K562 (cell line): Measurements from ENCODE around the gene KL. TPM values are rescaled to one million over a fixed set of nuclear protein-coding genes. Genes with fewer than 3 reads are reported as not detected.
A peak's percentile ranks its signal among the peaks of the same experiment; 100 is the strongest.

Experiments used
- ATAC-seq: fragments of 200-7000 bp; cut with Tn5 transposase; 3 replicates; pipeline ENCODE4 v1.9.1; 2020; ENCODE audit warnings: moderate library complexity
- BruUV-seq: library from RNA; stranded (reverse); fragments of 400-500 nt; replicated peaks from 2 replicates; lab custom pipeline; 2021; lab: Mats Ljungman, UMichigan
- CTCF ChIA-PET: fragments of 300-600 bp; formaldehyde crosslinking; extraction: SDS; loops from one replicate; lab custom pipeline; 2021; ENCODE audit warnings: low intra/inter-chr PET ratio; lab: Yijun Ruan, JAX
- POLR2A ChIA-PET: fragments of 300-600, 350-650 bp; sonication (Branson Sonifier 250); formaldehyde crosslinking; extraction: SDS; loops from one replicate; lab custom pipeline; 2021; ENCODE audit warnings: antibody characterized with exemption, inconsistent platforms; lab: Yijun Ruan, JAX
- DNase-seq, 4 experiments: peaks; one replicate each; pipeline versions ENCODE4 v3.0.0 to v3.0.0-alpha.2; 2011 to 2018; ENCODE audit warnings: low spot score in 3 of 4, mixed read lengths in 3 of 4; ENCODE audit errors: extremely low read depth in 1 of 4
- FAIRE-seq: peaks from 2 replicates; lab custom pipeline; 2011; peaks lifted over from hg19 to GRCh38; lab: Jason Lieb, UNC
- H2AFZ ChIP-seq: 2 replicates; pipeline ENCODE4 v1.6.0; 2011; ENCODE audit warnings: low read depth, low read length, control low read depth, inconsistent platforms
- H3K27ac ChIP-seq: fragments of 200-600 bp; 3 replicates; pipeline ENCODE4 v1.8.0; 2011; ENCODE audit warnings: low read depth, mild to moderate bottlenecking, control low read depth, inconsistent platforms, low read length, moderate library complexity, mixed read lengths; ENCODE audit errors: extremely low read depth
- H3K27me3 ChIP-seq, 2 experiments: fragments of 300-600 bp in 1 of 2; 2 replicates in 1 of 2; 3 replicates in 1 of 2; pipeline versions ENCODE4 v1.6.0 to v1.8.0; 2011; ENCODE audit warnings: inconsistent platforms in 2 of 2, low read length in 2 of 2, mild to moderate bottlenecking in 1 of 2, mixed read lengths in 1 of 2, moderate library complexity in 1 of 2; ENCODE audit not compliant: control insufficient read depth in 2 of 2, insufficient read depth in 2 of 2
- H3K36me3 ChIP-seq: fragments of 300-600 bp; 3 replicates; pipeline ENCODE4 v1.8.0; 2011; ENCODE audit warnings: mild to moderate bottlenecking, low read length, inconsistent platforms; ENCODE audit not compliant: control insufficient read depth, insufficient read depth
- H3K4me1 ChIP-seq, 2 experiments: fragments of 200-600 bp in 1 of 2; replicated peaks in 1 of 2; 2 replicates in 1 of 2; 3 replicates in 1 of 2; pipeline versions ENCODE4 v1.5.1 to v1.8.0; 2011; ENCODE audit warnings: inconsistent platforms in 2 of 2, low read length in 2 of 2, mild to moderate bottlenecking in 1 of 2, mixed read lengths in 1 of 2, moderate library complexity in 1 of 2; ENCODE audit not compliant: control insufficient read depth in 2 of 2, insufficient read depth in 2 of 2
- H3K4me2 ChIP-seq: 2 replicates; pipeline ENCODE4 v1.6.1; 2011; ENCODE audit warnings: low read length, control low read depth, inconsistent platforms, mixed read lengths; ENCODE audit not compliant: insufficient read depth
- H3K4me3 ChIP-seq: fragments of 200-600 bp; sonication (generic), shearing (Covaris generic); 2 replicates; pipeline ENCODE4 v1.5.1; 2016; ENCODE audit warnings: control low read depth, inconsistent platforms
- H3K79me2 ChIP-seq: fragments of 200-600 bp; 3 replicates; pipeline ENCODE4 v1.8.0; 2011; ENCODE audit warnings: low read length, inconsistent platforms; ENCODE audit not compliant: control insufficient read depth, insufficient read depth
- H3K9ac ChIP-seq, 2 experiments: 2 replicates each; pipeline versions ENCODE4 v1.6.0 to v1.6.1; 2011; ENCODE audit warnings: low read depth in 2 of 2, low read length in 2 of 2, control low read depth in 1 of 2, inconsistent platforms in 1 of 2, mild to moderate bottlenecking in 1 of 2, mixed read lengths in 1 of 2; ENCODE audit not compliant: insufficient read depth in 1 of 2
- H3K9me1 ChIP-seq: one replicate; pipeline ENCODE4 v1.6.0; 2011; ENCODE audit warnings: inconsistent platforms, mild to moderate bottlenecking, low read length, moderate library complexity; ENCODE audit not compliant: control insufficient read depth, insufficient read depth
- H3K9me3 ChIP-seq: replicated peaks from 2 replicates; pipeline ENCODE4 v1.5.1; 2011; ENCODE audit warnings: low read depth, low read length, inconsistent platforms; ENCODE audit not compliant: control insufficient read depth, insufficient read depth
- H4K20me1 ChIP-seq: replicated peaks from 2 replicates; pipeline ENCODE4 v1.6.1; 2011; ENCODE audit warnings: low read length, inconsistent platforms, mixed read lengths; ENCODE audit not compliant: control insufficient read depth, insufficient read depth
- ATF1 ChIP-seq, 2 experiments: fragments of 450-650 bp in 1 of 2; IDR thresholded peaks; 2 replicates each; pipeline ENCODE4 v1.6.1; 2016; ENCODE audit warnings: missing compliant biosample characterization in 1 of 2, missing genetic modification characterization in 1 of 2
- MTA1 ChIP-seq: fragments of 450-650 bp; IDR thresholded peaks from 2 replicates; pipeline ENCODE4 v1.6.1; 2017; ENCODE audit warnings: borderline replicate concordance
- SMAD2 ChIP-seq: fragments of 150-350 bp; IDR thresholded peaks from 2 replicates; pipeline ENCODE4 v1.6.1; 2014; ENCODE audit warnings: low read depth, mild to moderate bottlenecking, low read length
- SNRNP70 ChIP-seq: fragments of 200-400 bp; formaldehyde crosslinking; optimal IDR thresholded peaks from 2 replicates; pipeline ENCODE3; 2017; ENCODE audit warnings: low read depth, low read length
- TFAM ChIP-seq: fragments of 250-450 bp; sonication (Bioruptor Pico); conservative IDR thresholded peaks from 2 replicates; pipeline ENCODE4 v1.5.0; 2021; ENCODE audit warnings: mild to moderate bottlenecking, moderate library complexity
- U2AF2 ChIP-seq: fragments of 200-400 bp; formaldehyde crosslinking; optimal IDR thresholded peaks from 2 replicates; pipeline ENCODE3; 2017; ENCODE audit warnings: low read depth, mild to moderate bottlenecking, low read length
- ZNF316 ChIP-seq: fragments of 450-650 bp; IDR thresholded peaks from 2 replicates; pipeline ENCODE4 v1.6.1; 2016
- ZNF449 ChIP-seq: fragments of 250-450 bp; sonication (Bioruptor Pico); IDR thresholded peaks from 2 replicates; pipeline ENCODE4 v1.8.0; 2022; ENCODE audit warnings: moderate library complexity, mild to moderate bottlenecking, inconsistent platforms
- ZNF583 ChIP-seq: fragments of 250-450 bp; sonication (Bioruptor Pico); IDR thresholded peaks from 2 replicates; pipeline ENCODE4 v1.4.0; 2020
- WGBS: fragments of 100-300 bp; shearing (Covaris generic); methylation state at CpG from one replicate; pipeline ENCODE4 v1.1.6; 2016; ENCODE audit warnings: low coverage, mixed read lengths; ENCODE audit not compliant: insufficient coverage; ENCODE audit errors: missing lambda C conversion rate; 5-methylcytosine and 5-hydroxymethylcytosine counted together
- in situ Hi-C: fragments of 300-500 bp; cut with MboI; formaldehyde crosslinking; loops from 4 replicates; pipeline ENCODE4 v1.15.0; 2018; ENCODE audit warnings: inconsistent platforms, mixed read lengths
- intact Hi-C: fragments of 100-400 bp; cut with micrococcal nuclease; formaldehyde crosslinking; loops from 2 replicates; pipeline ENCODE4 v1.14.2; 2022
- polyA plus RNA-seq, 8 experiments: library from polyadenylated mRNA; depleted of rRNA in 4 of 8; stranded (reverse) in 5 of 8; unstranded in 3 of 8; fragments of >200 nt; fragmentation: Nextera tagmentation in 2 of 8; fragmentation: Illumina TruSeq in 1 of 8; extraction: Ambion mirVana in 2 of 8; extraction: Trizol in 1 of 8; gene quantifications; 2 replicates each; pipeline versions ENCODE4 v1.2.1 to v1.2.3, GENCODE V29; 2011 to 2014; ENCODE audit warnings: inconsistent platforms in 1 of 8, missing spikeins in 1 of 8
- total RNA-seq, 7 experiments: library from RNA; depleted of rRNA in 6 of 7; stranded (reverse); fragments of >200 nt in 6 of 7; fragmentation: Illumina TruSeq in 2 of 7; extraction: Trizol in 2 of 7; gene quantifications; 2 replicates each; pipeline versions ENCODE4 v1.2.1 to v1.2.3, GENCODE V29; 2011 to 2021; ENCODE audit warnings: low replicate concordance in 1 of 7
- TF ChIP-seq, protein P1 (sequence below): IDR thresholded peaks from 3 replicates; pipeline ENCODE4 v1.6.1; 2011; ENCODE audit warnings: borderline replicate concordance, mild to moderate bottlenecking; ENCODE audit not compliant: insufficient read length, insufficient read depth
- TF ChIP-seq, protein P2 (sequence below), 2 experiments: fragments of 450-650 bp; conservative IDR thresholded peaks; 2 replicates each; pipeline ENCODE4 v1.6.1; 2017; ENCODE audit warnings: mild to moderate bottlenecking in 2 of 2, moderate library complexity in 2 of 2

The KL gene
- total and polyA plus RNA-seq, 9 of the 15 experiments (the other 6 are each of a cell fraction or from before 2014, with no cell fraction given), result not detected

DNA sequence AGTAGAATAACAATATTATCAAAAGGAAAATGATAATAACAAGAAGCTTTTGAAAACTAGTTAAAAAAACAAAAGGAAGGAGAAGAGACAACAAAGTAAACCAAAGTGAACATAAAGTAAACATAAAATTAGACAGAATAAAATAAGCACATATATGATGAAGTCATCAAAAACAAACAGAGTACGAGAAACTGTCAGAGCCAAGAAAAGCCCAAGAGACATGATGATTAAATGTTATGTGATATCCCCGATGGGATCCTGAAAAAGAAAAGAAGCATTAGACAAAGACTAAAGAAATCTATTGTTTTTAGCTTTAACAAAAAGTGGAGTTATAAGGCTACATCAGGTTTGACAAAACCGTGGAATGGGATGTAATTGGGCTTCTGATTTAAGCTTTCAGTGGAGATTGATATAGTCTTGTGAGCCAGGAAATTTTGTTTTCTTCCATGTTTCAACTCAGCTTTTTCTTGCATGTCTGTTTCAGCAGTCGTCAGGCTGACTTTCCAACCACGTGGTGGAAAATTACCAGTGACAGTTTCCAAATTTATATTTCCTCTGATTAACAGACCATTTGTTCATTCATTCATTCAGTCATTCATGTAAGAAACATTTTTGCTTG, 64.9 kb downstream of the KL start:
- H3K9me1 ChIP-seq, result no peaks in the 10 kb centered on the region
- CTCF ChIA-PET, result no interaction called here
- no peak for TF ChIP-seq MTA1
- peak; percentile 47 for TF ChIP-seq ZNF316
- 0% methylated on average over 5 of the region's 5 CpGs for WGBS
- no peak for ATAC-seq
- H3K9me3 ChIP-seq, result no peaks in the 10 kb centered on the region
- H3K4me1 ChIP-seq, result no peaks in the 10 kb centered on the region
- in situ Hi-C loops, result no loop called here
- BruUV-seq, result no TSS peak
- DNase-seq, result no peak
- POLR2A ChIA-PET, result no interaction called here
- no peak overlapping the region for H3K27ac ChIP-seq
- intact Hi-C loops, result no loop called here
- no peak overlapping the region for H2AFZ ChIP-seq
- H3K9ac ChIP-seq, result no peak overlapping the region
- no peaks in the 10 kb centered on the region for H3K36me3 ChIP-seq
- H3K4me2 ChIP-seq, result no peak overlapping the region
- FAIRE-seq, result no peak
- H4K20me1 ChIP-seq, result no peaks in the 10 kb centered on the region
- H3K79me2 ChIP-seq, result no peaks in the 10 kb centered on the region
- H3K27me3 ChIP-seq, result no peaks in the 10 kb centered on the region
- no peak overlapping the region for H3K4me3 ChIP-seq

GRCh38 chr13:33081666-33082065, 65.4 kb downstream of the KL start:
- 0% methylated on average over 1 of the region's 1 CpG for WGBS
- Histone ChIP-seq H3K4me2 (no peak overlapping the region), H2AFZ (no peak overlapping the region), H3K4me3 (no peak overlapping the region), H3K27ac (no peak overlapping the region), H3K4me1 (no peaks in the 10 kb centered on the region), H3K36me3 (no peaks in the 10 kb centered on the region), H4K20me1 (no peaks in the 10 kb centered on the region), H3K9me1 (no peaks in the 10 kb centered on the region), H3K9me3 (no peaks in the 10 kb centered on the region), H3K9ac (no peak overlapping the region), H3K79me2 (no peaks in the 10 kb centered on the region), H3K27me3 (peaks cover 0 to under 1% of the 10 kb centered on the region in 2 experiments; a peak in 1 of 5 replicates)
- FAIRE-seq (no peak), DNase-seq (no peak), ATAC-seq (no peak)
- CTCF ChIA-PET, result no interaction called here
- intact Hi-C loops (no loop called here), in situ Hi-C loops (no loop called here)
- POLR2A ChIA-PET, result no interaction called here
- BruUV-seq, result no TSS peak
- no peak for TF ChIP-seq TFAM (CRISPR knock-in tag)
- TF ChIP-seq, protein P1, sequence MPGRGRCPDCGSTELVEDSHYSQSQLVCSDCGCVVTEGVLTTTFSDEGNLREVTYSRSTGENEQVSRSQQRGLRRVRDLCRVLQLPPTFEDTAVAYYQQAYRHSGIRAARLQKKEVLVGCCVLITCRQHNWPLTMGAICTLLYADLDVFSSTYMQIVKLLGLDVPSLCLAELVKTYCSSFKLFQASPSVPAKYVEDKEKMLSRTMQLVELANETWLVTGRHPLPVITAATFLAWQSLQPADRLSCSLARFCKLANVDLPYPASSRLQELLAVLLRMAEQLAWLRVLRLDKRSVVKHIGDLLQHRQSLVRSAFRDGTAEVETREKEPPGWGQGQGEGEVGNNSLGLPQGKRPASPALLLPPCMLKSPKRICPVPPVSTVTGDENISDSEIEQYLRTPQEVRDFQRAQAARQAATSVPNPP, result no peak
- no peak for TF ChIP-seq ATF1 (CRISPR knock-in tag; IDR thresholded peaks at IDR 0.05)
- TF ChIP-seq ATF1 (tag; IDR thresholded peaks at IDR 0.05), result no peak
- TF ChIP-seq ZNF449, result no peak
- TF ChIP-seq SNRNP70, result no peak
- TF ChIP-seq, protein P2, sequence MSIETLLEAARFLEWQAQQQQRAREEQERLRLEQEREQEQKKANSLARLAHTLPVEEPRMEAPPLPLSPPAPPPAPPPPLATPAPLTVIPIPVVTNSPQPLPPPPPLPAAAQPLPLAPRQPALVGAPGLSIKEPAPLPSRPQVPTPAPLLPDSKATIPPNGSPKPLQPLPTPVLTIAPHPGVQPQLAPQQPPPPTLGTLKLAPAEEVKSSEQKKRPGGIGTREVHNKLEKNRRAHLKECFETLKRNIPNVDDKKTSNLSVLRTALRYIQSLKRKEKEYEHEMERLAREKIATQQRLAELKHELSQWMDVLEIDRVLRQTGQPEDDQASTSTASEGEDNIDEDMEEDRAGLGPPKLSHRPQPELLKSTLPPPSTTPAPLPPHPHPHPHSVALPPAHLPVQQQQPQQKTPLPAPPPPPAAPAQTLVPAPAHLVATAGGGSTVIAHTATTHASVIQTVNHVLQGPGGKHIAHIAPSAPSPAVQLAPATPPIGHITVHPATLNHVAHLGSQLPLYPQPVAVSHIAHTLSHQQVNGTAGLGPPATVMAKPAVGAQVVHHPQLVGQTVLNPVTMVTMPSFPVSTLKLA (conservative IDR thresholded peaks at IDR 0.05), result no peak
- TF ChIP-seq U2AF2, result no peak
- no peak for TF ChIP-seq SMAD2
- TF ChIP-seq ZNF583 (CRISPR knock-in tag), result no peak
